MM.1S (cell line): Measurements from ENCODE around the gene ARHGEF10L.

Experiments used
- DNase-seq: peaks from one replicate; pipeline ENCODE4 v3.0.0-alpha.2; 2015
- H2AFZ ChIP-seq: fragments of 300-600 bp; sonication (generic); 2 replicates; pipeline ENCODE4 v1.6.0; 2016; ENCODE audit warnings: antibody characterized with exemption, low read length
- H3F3A ChIP-seq: fragments of 300-600 bp; sonication (generic); 2 replicates; pipeline ENCODE4 v1.6.1; 2016; ENCODE audit warnings: mild to moderate bottlenecking, antibody characterized with exemption, low read length, moderate library complexity, mixed read lengths; ENCODE audit not compliant: insufficient read depth
- H3K27ac ChIP-seq: fragments of 300-600 bp; sonication (generic); 2 replicates; pipeline ENCODE4 v1.5.1; 2016; ENCODE audit warnings: mild to moderate bottlenecking, low read length
- H3K27me3 ChIP-seq: fragments of 300-600 bp; sonication (generic); replicated peaks from 2 replicates; pipeline ENCODE4 v1.6.0; 2016; ENCODE audit warnings: low read length; ENCODE audit not compliant: insufficient read depth
- H3K36me3 ChIP-seq: fragments of 300-600 bp; sonication (generic); replicated peaks from 2 replicates; pipeline ENCODE4 v1.6.1; 2016; ENCODE audit warnings: mild to moderate bottlenecking, low read length, mixed read lengths; ENCODE audit not compliant: insufficient read depth
- H3K4me1 ChIP-seq: fragments of 300-600 bp; sonication (generic); 2 replicates; pipeline ENCODE4 v1.6.1; 2016; ENCODE audit warnings: low read length, mixed read lengths
- H3K4me2 ChIP-seq: fragments of 300-600 bp; sonication (generic); 2 replicates; pipeline ENCODE4 v1.6.0; 2016; ENCODE audit warnings: low read depth, low read length
- H3K4me3 ChIP-seq: fragments of 300-600 bp; sonication (generic); 2 replicates; pipeline ENCODE4 v1.5.1; 2016; ENCODE audit warnings: low read length, mixed read lengths
- H3K79me2 ChIP-seq: fragments of 300-600 bp; sonication (generic); 2 replicates; pipeline ENCODE4 v1.6.1; 2016; ENCODE audit warnings: mixed run types, low read length, mixed read lengths
- H3K9ac ChIP-seq: fragments of 300-600 bp; sonication (generic); 2 replicates; pipeline ENCODE4 v1.6.1; 2016; ENCODE audit warnings: low read length, mixed read lengths
- H3K9me2 ChIP-seq: fragments of 300-600 bp; sonication (generic); replicated peaks from 2 replicates; pipeline ENCODE4 v1.6.1; 2016; ENCODE audit warnings: mild to moderate bottlenecking, low read length, mixed read lengths; ENCODE audit not compliant: insufficient read depth
- H3K9me3 ChIP-seq: fragments of 300-600 bp; sonication (generic); replicated peaks from 2 replicates; pipeline ENCODE4 v1.6.1; 2016; ENCODE audit warnings: mild to moderate bottlenecking, low read length, mixed read lengths; ENCODE audit not compliant: insufficient read depth
- H4K20me1 ChIP-seq: fragments of 300-600 bp; sonication (generic); 2 replicates; pipeline ENCODE4 v1.6.1; 2016; ENCODE audit warnings: mild to moderate bottlenecking, low read length, moderate library complexity, mixed read lengths; ENCODE audit not compliant: insufficient read depth
- EZH2 ChIP-seq: fragments of 300-600 bp; sonication (generic); optimal IDR thresholded peaks from 2 replicates; pipeline ENCODE3; 2017; ENCODE audit warnings: low read depth, mild to moderate bottlenecking, antibody characterized with exemption, low read length, mixed read lengths
- EZH2phosphoT487 ChIP-seq: fragments of 300-600 bp; sonication (generic); IDR thresholded peaks from 2 replicates; pipeline ENCODE4 v1.6.1; 2018; ENCODE audit warnings: antibody characterized with exemption, low read length
- TF ChIP-seq, protein P1 (sequence below): fragments of 300-600 bp; sonication (generic); IDR thresholded peaks from 2 replicates; pipeline ENCODE4 v1.5.1; 2016; ENCODE audit warnings: antibody characterized with exemption, low read length, mixed read lengths

The ARHGEF10L gene

GRCh38 chr1:17662786-17663185 is 123.3 kb downstream of the ARHGEF10L start:
- no peak overlapping the region for H3K27ac ChIP-seq
- no peaks in the 10 kb centered on the region for H3K79me2 ChIP-seq
- H3K4me1 ChIP-seq: no peaks in the 10 kb centered on the region
- no peak overlapping the region for H3K4me3 ChIP-seq
- TF ChIP-seq, protein P1, sequence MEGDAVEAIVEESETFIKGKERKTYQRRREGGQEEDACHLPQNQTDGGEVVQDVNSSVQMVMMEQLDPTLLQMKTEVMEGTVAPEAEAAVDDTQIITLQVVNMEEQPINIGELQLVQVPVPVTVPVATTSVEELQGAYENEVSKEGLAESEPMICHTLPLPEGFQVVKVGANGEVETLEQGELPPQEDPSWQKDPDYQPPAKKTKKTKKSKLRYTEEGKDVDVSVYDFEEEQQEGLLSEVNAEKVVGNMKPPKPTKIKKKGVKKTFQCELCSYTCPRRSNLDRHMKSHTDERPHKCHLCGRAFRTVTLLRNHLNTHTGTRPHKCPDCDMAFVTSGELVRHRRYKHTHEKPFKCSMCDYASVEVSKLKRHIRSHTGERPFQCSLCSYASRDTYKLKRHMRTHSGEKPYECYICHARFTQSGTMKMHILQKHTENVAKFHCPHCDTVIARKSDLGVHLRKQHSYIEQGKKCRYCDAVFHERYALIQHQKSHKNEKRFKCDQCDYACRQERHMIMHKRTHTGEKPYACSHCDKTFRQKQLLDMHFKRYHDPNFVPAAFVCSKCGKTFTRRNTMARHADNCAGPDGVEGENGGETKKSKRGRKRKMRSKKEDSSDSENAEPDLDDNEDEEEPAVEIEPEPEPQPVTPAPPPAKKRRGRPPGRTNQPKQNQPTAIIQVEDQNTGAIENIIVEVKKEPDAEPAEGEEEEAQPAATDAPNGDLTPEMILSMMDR: no peak
- TF ChIP-seq EZH2phosphoT487 (no peak), EZH2 (no peak)
- no peak for DNase-seq
- no peak overlapping the region for H3K9ac ChIP-seq
- H3K9me3 ChIP-seq: no peaks in the 10 kb centered on the region
- no peaks in the 10 kb centered on the region for H3K36me3 ChIP-seq
- no peaks in the 10 kb centered on the region for H3F3A ChIP-seq
- H2AFZ ChIP-seq: no peak overlapping the region
- H3K27me3 ChIP-seq: peaks cover 84% of the 10 kb centered on the region
- H4K20me1 ChIP-seq: no peaks in the 10 kb centered on the region
- H3K9me2 ChIP-seq: no peaks in the 10 kb centered on the region
- no peak overlapping the region for H3K4me2 ChIP-seq

- H3K4me3 ChIP-seq: no peak overlapping the region
- H4K20me1 ChIP-seq: no peaks in the 10 kb centered on the region
- DNase-seq: no peak
- no peaks in the 10 kb centered on the region for H3F3A ChIP-seq
- H3K36me3 ChIP-seq: no peaks in the 10 kb centered on the region
- H3K9ac ChIP-seq: no peak overlapping the region
- no peak overlapping the region for H3K27ac ChIP-seq
- H3K9me2 ChIP-seq: no peaks in the 10 kb centered on the region
- no peaks in the 10 kb centered on the region for H3K79me2 ChIP-seq
- H3K9me3 ChIP-seq: no peaks in the 10 kb centered on the region
- H3K4me2 ChIP-seq: no peak overlapping the region
- peaks cover 84% of the 10 kb centered on the region for H3K27me3 ChIP-seq
- no peak overlapping the region for H2AFZ ChIP-seq
- H3K4me1 ChIP-seq: no peaks in the 10 kb centered on the region
- TF ChIP-seq, protein P1: no peak
- TF ChIP-seq EZH2phosphoT487 (no peak), EZH2 (no peak)
Observed at GRCh38 chr1:17663646-17664045, 124.1 kb downstream of the ARHGEF10L start.

DNA sequence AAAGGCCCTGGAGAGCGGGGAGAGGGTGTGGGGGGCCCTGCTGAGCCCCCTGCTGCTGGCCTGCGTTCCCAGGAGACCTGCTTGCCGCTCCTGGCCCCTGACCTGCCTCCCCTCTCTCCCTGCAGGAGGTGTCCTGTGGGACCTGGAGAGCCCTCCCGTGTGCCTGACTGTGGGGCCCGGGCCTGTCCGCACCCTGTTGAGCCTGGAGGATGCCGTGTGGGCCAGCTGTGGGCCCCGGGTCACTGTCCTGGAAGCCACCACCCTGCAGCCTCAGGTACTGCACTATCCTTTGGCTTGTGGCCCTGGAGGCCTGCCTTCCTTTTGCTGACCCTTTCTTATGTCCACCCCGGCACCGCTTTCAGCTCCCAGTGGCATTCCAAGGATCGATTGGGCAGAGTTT is 124.8 kb downstream of the ARHGEF10L start:
- no peaks in the 10 kb centered on the region for H3K9me2 ChIP-seq
- no peak overlapping the region for H3K27ac ChIP-seq
- H2AFZ ChIP-seq: no peak overlapping the region
- no peaks in the 10 kb centered on the region for H4K20me1 ChIP-seq
- no peaks in the 10 kb centered on the region for H3K9me3 ChIP-seq
- no peak for TF ChIP-seq EZH2phosphoT487
- TF ChIP-seq, protein P1: no peak
- no peak for TF ChIP-seq EZH2
- H3F3A ChIP-seq: no peaks in the 10 kb centered on the region
- peaks cover 84% of the 10 kb centered on the region for H3K27me3 ChIP-seq
- no peaks in the 10 kb centered on the region for H3K36me3 ChIP-seq
- H3K4me2 ChIP-seq: no peak overlapping the region
- no peak for DNase-seq
- no peak overlapping the region for H3K9ac ChIP-seq
- no peaks in the 10 kb centered on the region for H3K79me2 ChIP-seq
- H3K4me3 ChIP-seq: no peak overlapping the region
- H3K4me1 ChIP-seq: no peaks in the 10 kb centered on the region
